Tibial nerve (tissue), 4 donors: ENCODE measurements around the gene AGAP3.

Experiments
- EP300 ChIP-seq, 2 donors: sonication (generic); formaldehyde crosslinking; IDR thresholded peaks; one replicate each; pipeline ENCODE4 v1.6.1; 2017; ENCODE audit warnings: antibody characterized with exemption in 2 of 2, mild to moderate bottlenecking in 1 of 2
- POLR2A ChIP-seq, 2 donors: fragments of 450-650 bp; IDR thresholded peaks; one replicate each; pipeline ENCODE4 v1.6.1; 2017; ENCODE audit warnings: antibody characterized with exemption in 2 of 2, mild to moderate bottlenecking in 2 of 2, moderate library complexity in 2 of 2
- TF ChIP-seq, protein P1 (sequence below), 5 experiments: fragments of 200-600 bp in 3 of 5; fragments of 450-650 bp in 2 of 5; sonication (generic) in 3 of 5; IDR thresholded peaks; one replicate each; pipeline ENCODE4 v1.5.1; 2016 to 2019; ENCODE audit warnings: antibody characterized with exemption in 5 of 5, mild to moderate bottlenecking in 3 of 5, moderate library complexity in 2 of 5

GRCh38 chr7:151166629-151167196 is 80.4 kb downstream of the AGAP3 start:
- TF ChIP-seq, protein P1, sequence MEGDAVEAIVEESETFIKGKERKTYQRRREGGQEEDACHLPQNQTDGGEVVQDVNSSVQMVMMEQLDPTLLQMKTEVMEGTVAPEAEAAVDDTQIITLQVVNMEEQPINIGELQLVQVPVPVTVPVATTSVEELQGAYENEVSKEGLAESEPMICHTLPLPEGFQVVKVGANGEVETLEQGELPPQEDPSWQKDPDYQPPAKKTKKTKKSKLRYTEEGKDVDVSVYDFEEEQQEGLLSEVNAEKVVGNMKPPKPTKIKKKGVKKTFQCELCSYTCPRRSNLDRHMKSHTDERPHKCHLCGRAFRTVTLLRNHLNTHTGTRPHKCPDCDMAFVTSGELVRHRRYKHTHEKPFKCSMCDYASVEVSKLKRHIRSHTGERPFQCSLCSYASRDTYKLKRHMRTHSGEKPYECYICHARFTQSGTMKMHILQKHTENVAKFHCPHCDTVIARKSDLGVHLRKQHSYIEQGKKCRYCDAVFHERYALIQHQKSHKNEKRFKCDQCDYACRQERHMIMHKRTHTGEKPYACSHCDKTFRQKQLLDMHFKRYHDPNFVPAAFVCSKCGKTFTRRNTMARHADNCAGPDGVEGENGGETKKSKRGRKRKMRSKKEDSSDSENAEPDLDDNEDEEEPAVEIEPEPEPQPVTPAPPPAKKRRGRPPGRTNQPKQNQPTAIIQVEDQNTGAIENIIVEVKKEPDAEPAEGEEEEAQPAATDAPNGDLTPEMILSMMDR (IDR thresholded peaks at IDR 0.05) = no peak
- TF ChIP-seq POLR2A (IDR thresholded peaks at IDR 0.05) (no peak), EP300 (IDR thresholded peaks at IDR 0.05) (no peak)
